GM23338 (cell line): ENCODE data around the gene GPX7. TPM values are rescaled to one million over a fixed set of nuclear protein-coding genes. Genes with fewer than 3 reads are reported as not detected.

Experiments used
- ATAC-seq: fragments of 200-7000 bp; cut with Tn5 transposase; 3 replicates; pipeline ENCODE4 v1.9.1; 2020
- DNase-seq: peaks from one replicate; pipeline ENCODE4 v3.0.0-alpha.2; 2015; ENCODE audit warnings: low spot score
- H2AFZ ChIP-seq: fragments of 200-600 bp; sonication (generic); 2 replicates; pipeline ENCODE4 v1.8.0; 2016; ENCODE audit warnings: antibody characterized with exemption, mild to moderate bottlenecking, moderate library complexity
- H3F3A ChIP-seq: fragments of 200-600 bp; sonication (generic); replicated peaks from 2 replicates; pipeline ENCODE4 v1.8.0; 2017; ENCODE audit warnings: antibody characterized with exemption, mixed run types, low read depth
- H3K27ac ChIP-seq: fragments of 200-600 bp; sonication (generic); 2 replicates; pipeline ENCODE4 v1.6.1; 2016; ENCODE audit warnings: low read depth
- H3K27me3 ChIP-seq: fragments of 200-600 bp; sonication (generic); 2 replicates; pipeline ENCODE4 v1.8.0; 2016; ENCODE audit warnings: mild to moderate bottlenecking, mixed run types, moderate library complexity; ENCODE audit not compliant: insufficient read depth
- H3K36me3 ChIP-seq: fragments of 200-600 bp; sonication (generic); 2 replicates; pipeline ENCODE4 v1.8.0; 2016; ENCODE audit warnings: mild to moderate bottlenecking; ENCODE audit not compliant: insufficient read depth
- H3K4me1 ChIP-seq: fragments of 200-600 bp; sonication (generic); 2 replicates; pipeline ENCODE4 v1.8.0; 2016; ENCODE audit warnings: mild to moderate bottlenecking, moderate library complexity; ENCODE audit not compliant: insufficient read depth
- H3K4me2 ChIP-seq: fragments of 200-600 bp; sonication (generic); 2 replicates; pipeline ENCODE4 v1.7.1; 2017; ENCODE audit warnings: mixed run types
- H3K4me3 ChIP-seq: fragments of 200-600 bp; sonication (generic); 2 replicates; pipeline ENCODE4 v1.6.1; 2016; ENCODE audit warnings: mixed run types
- H3K79me2 ChIP-seq: fragments of 200-600 bp; sonication (generic); replicated peaks from 2 replicates; pipeline ENCODE4 v1.8.0; 2017; ENCODE audit warnings: mild to moderate bottlenecking; ENCODE audit not compliant: insufficient read depth
- H3K9me2 ChIP-seq: fragments of 200-600 bp; sonication (generic); 2 replicates; pipeline ENCODE4 v1.8.0; 2017; ENCODE audit not compliant: insufficient read depth
- H4K20me1 ChIP-seq: fragments of 200-600 bp; sonication (generic); replicated peaks from 2 replicates; pipeline ENCODE4 v1.8.0; 2017; ENCODE audit warnings: mild to moderate bottlenecking; ENCODE audit not compliant: insufficient read depth
- H3K27ac Mint-ChIP-seq: 2 replicates; pipeline ENCODE4 v1.8.0; 2020; ENCODE audit warnings: inconsistent platforms, mild to moderate bottlenecking, moderate library complexity, mixed read lengths
- H3K27me3 Mint-ChIP-seq: 3 replicates; pipeline ENCODE4 v1.8.0; 2022; ENCODE audit warnings: low read depth, mild to moderate bottlenecking, moderate library complexity, mixed read lengths, inconsistent platforms; ENCODE audit not compliant: insufficient read depth, poor library complexity
- H3K36me3 Mint-ChIP-seq: 3 replicates; pipeline ENCODE4 v1.8.0; 2021; ENCODE audit warnings: low read depth, mild to moderate bottlenecking, inconsistent platforms, moderate library complexity, mixed read lengths
- H3K4me1 Mint-ChIP-seq: 3 replicates; pipeline ENCODE4 v1.8.0; 2020; ENCODE audit warnings: mild to moderate bottlenecking, inconsistent platforms, mixed read lengths
- H3K4me3 Mint-ChIP-seq: 3 replicates; pipeline ENCODE4 v1.8.0; 2021; ENCODE audit warnings: moderate library complexity, mild to moderate bottlenecking, inconsistent platforms, mixed read lengths
- H3K9me3 Mint-ChIP-seq: 3 replicates; pipeline ENCODE4 v1.8.0; 2020; ENCODE audit warnings: moderate library complexity, mild to moderate bottlenecking, inconsistent platforms, mixed read lengths
- CREB1 ChIP-seq: fragments of 250-450 bp; sonication (Bioruptor Pico); IDR thresholded peaks from 2 replicates; pipeline ENCODE4 v1.5.0; 2020; ENCODE audit warnings: low read depth, mild to moderate bottlenecking, moderate library complexity
- CTCF ChIP-seq, 2 experiments: fragments of 200-600 bp in 1 of 2; sonication (generic) in 1 of 2; conservative IDR thresholded peaks; 2 replicates each; pipeline versions ENCODE4 v1.5.1 to v1.6.1; 2016 to 2017; ENCODE audit warnings: antibody characterized with exemption in 2 of 2, low read depth in 2 of 2, mild to moderate bottlenecking in 2 of 2, moderate library complexity in 1 of 2
- JUNB ChIP-seq: IDR thresholded peaks from one replicate; pipeline ENCODE4 v1.6.1; 2016; ENCODE audit warnings: antibody characterized with exemption; ENCODE audit not compliant: unreplicated experiment
- NANOG ChIP-seq: IDR thresholded peaks from 2 replicates; pipeline ENCODE4 v1.6.1; 2016; ENCODE audit warnings: antibody characterized with exemption, borderline replicate concordance
- POLR2AphosphoS5 ChIP-seq: IDR thresholded peaks from 2 replicates; pipeline ENCODE4 v1.6.1; 2016; ENCODE audit warnings: antibody characterized with exemption, low read depth
- STAT1 ChIP-seq: IDR thresholded peaks from one replicate; pipeline ENCODE4 v1.6.1; 2016; ENCODE audit warnings: antibody characterized with exemption; ENCODE audit not compliant: unreplicated experiment
- ZNF114 ChIP-seq: fragments of 250-450 bp; sonication (Bioruptor Pico); IDR thresholded peaks from 2 replicates; pipeline ENCODE4 v1.5.0; 2020; ENCODE audit warnings: mild to moderate bottlenecking, moderate library complexity
- ZNF331 ChIP-seq: fragments of 250-450 bp; sonication (Bioruptor Pico); IDR thresholded peaks from 2 replicates; pipeline ENCODE4 v1.5.0; 2020; ENCODE audit warnings: low read depth, mild to moderate bottlenecking, moderate library complexity
- ZNF462 ChIP-seq: fragments of 250-450 bp; sonication (Bioruptor Pico); IDR thresholded peaks from 2 replicates; pipeline ENCODE4 v1.5.0; 2020; ENCODE audit warnings: mild to moderate bottlenecking, moderate library complexity
- polyA plus RNA-seq: library from polyadenylated mRNA; unstranded; fragments of >200 nt; fragmentation: Nextera tagmentation; extraction: Ambion mirVana; gene quantifications from 2 replicates; pipeline ENCODE4 v1.2.1, GENCODE V29; 2016
- total RNA-seq: library from RNA; depleted of rRNA; stranded (reverse); fragments of >200 nt; shearing (Covaris generic); gene quantifications from 2 replicates; pipeline ENCODE4 v1.2.3, GENCODE V29; 2014
- TF ChIP-seq, protein P1 (sequence below): IDR thresholded peaks from 2 replicates; pipeline ENCODE4 v1.6.1; 2016; ENCODE audit warnings: antibody characterized with exemption

GPX7 gene
- total and polyA plus RNA-seq, 2 experiments from 2014 or later, result 12.8 to 20.9 TPM

- no peak for TF ChIP-seq ZNF462 (CRISPR knock-in tag)
These were observed 29.8 kb upstream of the GPX7 start (continued) for GRCh38 chr1:52572387-52572786.

DNA sequence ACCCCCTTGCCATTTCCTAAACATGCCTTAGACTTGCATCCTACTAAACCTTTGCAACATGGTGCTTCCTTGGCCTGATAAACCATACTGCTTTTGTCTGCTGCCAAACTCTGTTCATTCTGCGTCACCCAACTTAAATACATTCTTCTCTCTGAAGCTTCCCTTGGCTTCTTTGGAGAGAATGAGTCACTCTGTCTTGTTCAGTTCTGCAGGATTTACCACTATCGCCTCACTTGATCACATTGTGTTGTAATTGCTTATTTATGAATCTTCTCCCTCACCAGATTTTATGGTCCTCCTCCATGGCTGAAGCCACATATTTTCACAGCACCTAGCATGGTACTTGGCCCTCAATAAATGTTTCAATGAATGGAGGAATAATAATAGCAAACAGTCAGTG, 27.6 kb upstream of the GPX7 start:
- DNase-seq (no peak), ATAC-seq (no peak)
- Histone ChIP-seq H3K79me2 (no peaks in the 10 kb centered on the region), H3K4me3 (no peak overlapping the region), H3K4me1 (no peaks in the 10 kb centered on the region), H3K27ac (no peak overlapping the region), H3K4me2 (no peak overlapping the region), H3K27me3 (no peaks in the 10 kb centered on the region), H3F3A (no peaks in the 10 kb centered on the region), H3K9me2 (no peaks in the 10 kb centered on the region), H2AFZ (no peak overlapping the region), H4K20me1 (no peaks in the 10 kb centered on the region; the same call in 1 of the 2 replicates), H3K36me3 (no peaks in the 10 kb centered on the region)
- Mint-ChIP-seq H3K4me3 (no peak overlapping the region), H3K36me3 (no peaks in the 10 kb centered on the region), H3K27ac (no peak overlapping the region), H3K9me3 (no peaks in the 10 kb centered on the region), H3K27me3 (no peaks in the 10 kb centered on the region), H3K4me1 (peaks cover 2% of the 10 kb centered on the region; the same call in 1 of the 3 replicates)
- TF ChIP-seq ZNF331, result no peak
- no peak for TF ChIP-seq CREB1 (CRISPR knock-in tag)
- TF ChIP-seq JUNB, result no peak
- no peak for TF ChIP-seq POLR2AphosphoS5
- no peak for TF ChIP-seq NANOG
- TF ChIP-seq, protein P1, sequence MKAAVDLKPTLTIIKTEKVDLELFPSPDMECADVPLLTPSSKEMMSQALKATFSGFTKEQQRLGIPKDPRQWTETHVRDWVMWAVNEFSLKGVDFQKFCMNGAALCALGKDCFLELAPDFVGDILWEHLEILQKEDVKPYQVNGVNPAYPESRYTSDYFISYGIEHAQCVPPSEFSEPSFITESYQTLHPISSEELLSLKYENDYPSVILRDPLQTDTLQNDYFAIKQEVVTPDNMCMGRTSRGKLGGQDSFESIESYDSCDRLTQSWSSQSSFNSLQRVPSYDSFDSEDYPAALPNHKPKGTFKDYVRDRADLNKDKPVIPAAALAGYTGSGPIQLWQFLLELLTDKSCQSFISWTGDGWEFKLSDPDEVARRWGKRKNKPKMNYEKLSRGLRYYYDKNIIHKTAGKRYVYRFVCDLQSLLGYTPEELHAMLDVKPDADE, result no peak
- no peak for TF ChIP-seq ZNF114 (CRISPR knock-in tag)
- TF ChIP-seq CTCF (conservative IDR thresholded peaks at IDR 0.05; ENCODE audit: low read depth in 2 of 2), result no peak
- TF ChIP-seq STAT1, result no peak
